GM19023 (cell line): ENCODE measurements around the gene TRAPPC12.

ENCODE experiments used
- ATAC-seq: cut with Tn5 transposase; IDR thresholded peaks from one replicate; pipeline ENCODE4 v1.9.1; 2021; ENCODE audit warnings: mild to moderate bottlenecking, moderate library complexity; ENCODE audit not compliant: unreplicated experiment

TRAPPC12 gene

GRCh38 chr2:3465844-3466481 is 86.5 kb downstream of the TRAPPC12 start:
- ATAC-seq, result no peak

DNA sequence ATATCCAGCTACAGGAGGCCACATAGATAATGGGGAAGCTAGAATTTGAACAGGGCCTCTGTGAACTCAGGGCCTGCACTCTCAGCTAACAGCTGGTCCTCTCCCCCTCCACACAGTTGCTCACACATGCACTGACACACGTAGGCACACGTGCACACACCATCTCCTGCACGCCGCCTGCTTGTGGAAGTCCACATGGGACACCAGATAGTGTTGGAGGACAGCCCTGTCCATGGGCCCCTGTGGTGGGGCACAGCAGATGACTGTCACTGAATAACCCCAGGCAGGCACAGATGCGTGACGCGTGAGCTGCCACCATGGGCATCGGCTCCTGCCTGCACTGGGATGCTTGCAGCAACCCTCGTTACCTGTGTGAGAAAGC is 87.0 kb downstream of the TRAPPC12 start:
- no peak for ATAC-seq

DNA sequence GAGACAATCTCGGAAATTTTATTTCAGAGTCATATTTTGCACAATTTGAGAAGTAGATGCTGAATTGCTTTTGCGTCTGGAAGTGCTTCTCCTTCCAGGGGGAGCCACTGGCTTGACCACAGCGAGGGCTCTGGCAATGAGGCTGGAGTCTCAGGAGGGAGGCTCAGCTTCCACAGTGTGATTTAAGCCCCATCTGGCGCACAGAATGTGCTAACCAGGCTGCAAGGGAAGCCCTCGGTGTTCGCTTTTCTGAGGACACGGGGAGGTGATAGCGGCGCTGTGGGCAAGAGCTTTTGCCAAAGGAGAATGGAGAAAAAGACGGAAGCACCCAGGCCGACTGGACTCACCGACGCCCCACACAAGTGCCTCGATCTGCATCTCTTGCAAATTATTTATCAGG is 87.5 kb downstream of the TRAPPC12 start:
- ATAC-seq, result no peak

GRCh38 chr2:3467654-3468053 is 88.2 kb downstream of the TRAPPC12 start:
- ATAC-seq, result no peak

- ATAC-seq, result no peak
Measured at GRCh38 chr2:3468296-3468988, 88.9 kb downstream of the TRAPPC12 start.

- no peak for ATAC-seq
Measured at GRCh38 chr2:3469486-3469885, 90.0 kb downstream of the TRAPPC12 start.

DNA sequence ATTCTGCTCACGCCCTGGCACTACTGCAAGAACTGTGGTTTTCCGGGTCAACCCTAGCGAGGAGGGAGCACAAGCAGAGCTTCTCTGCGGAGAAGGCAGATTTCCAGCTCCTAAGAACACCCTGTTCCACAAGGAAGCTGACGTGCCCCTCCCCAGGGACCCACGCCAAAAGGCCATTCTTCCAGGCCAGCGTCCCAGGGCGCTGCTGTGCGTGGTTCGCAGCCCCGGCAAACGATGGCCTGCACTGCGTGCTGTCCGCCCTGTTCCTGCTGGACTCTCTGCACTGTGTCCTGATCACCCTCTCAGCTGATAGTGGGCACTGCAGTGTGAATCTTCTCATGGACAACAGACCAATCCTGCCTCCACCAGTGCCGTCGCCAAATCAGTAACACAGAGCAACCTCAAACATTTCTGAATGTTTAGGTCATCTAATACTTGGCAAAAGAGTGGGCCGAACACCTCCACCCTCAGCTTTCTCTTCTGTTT is 90.7 kb downstream of the TRAPPC12 start:
- no peak for ATAC-seq

GRCh38 chr2:3470856-3471737 is 91.6 kb downstream of the TRAPPC12 start:
- no peak for ATAC-seq

DNA sequence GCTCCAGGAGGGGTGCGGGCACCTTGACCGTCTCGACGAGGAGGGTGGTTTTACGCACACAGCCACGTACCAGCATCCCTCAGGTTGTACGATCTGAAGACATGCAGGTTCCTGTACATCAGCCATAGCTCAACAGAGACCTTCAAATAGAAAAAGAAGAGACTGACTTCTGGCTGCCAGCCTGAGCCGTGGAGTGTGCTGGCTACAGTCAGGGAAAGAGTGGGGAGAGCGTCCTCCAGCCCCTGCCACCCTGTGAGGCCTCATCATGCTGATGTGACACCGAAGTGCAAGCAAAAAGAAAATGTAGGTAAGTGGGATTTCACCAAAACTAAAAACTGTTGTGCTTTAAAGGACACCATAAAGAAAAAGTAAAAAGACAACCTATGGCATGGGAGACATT is 92.8 kb downstream of the TRAPPC12 start:
- ATAC-seq, result no peak

DNA sequence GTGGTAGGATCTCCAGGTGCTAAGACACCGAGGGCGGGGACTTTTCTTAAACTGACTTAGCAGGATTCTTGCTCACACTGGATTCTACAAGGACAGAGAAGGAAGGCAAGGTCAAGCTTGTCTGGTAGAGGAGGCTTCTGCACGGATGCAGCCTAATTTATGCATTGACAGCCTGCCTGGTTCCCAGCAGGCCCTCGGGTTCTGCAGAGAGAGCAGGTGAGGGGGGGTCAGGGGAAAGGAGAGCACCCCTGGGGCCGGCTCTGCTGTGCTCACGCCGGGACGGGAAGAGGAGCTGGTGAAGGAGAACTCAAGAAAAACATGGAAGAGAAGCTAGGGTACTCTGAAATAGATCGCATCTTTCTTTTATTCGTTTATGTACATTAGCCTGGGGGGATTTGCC is 93.5 kb downstream of the TRAPPC12 start:
- ATAC-seq, result no peak

DNA sequence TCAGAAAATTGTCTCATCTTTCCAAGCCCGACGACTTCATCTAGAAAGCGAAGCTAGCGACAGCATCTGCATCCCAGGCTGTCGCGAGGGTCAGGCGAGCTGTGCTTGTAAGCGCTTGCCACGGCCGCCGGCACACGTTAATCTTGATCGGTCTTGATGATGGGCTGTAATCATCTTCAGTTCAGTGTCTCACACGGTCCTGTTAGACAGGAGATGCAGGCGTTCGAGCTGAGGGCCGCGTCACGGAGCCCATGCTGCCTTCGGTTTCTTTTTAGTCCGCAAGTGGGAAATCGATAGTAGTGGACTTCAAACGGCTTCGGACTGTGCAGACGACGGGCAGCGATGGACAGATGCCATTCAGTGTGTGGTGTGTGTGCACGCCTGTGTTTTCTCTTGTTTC is 96.3 kb downstream of the TRAPPC12 start:
- ATAC-seq, result no peak

- no peak for ATAC-seq
Measured at GRCh38 chr2:3476321-3476984, 97.0 kb downstream of the TRAPPC12 start.

- no peak for ATAC-seq
Measured at GRCh38 chr2:3476985-3477327, 97.5 kb downstream of the TRAPPC12 start.

DNA sequence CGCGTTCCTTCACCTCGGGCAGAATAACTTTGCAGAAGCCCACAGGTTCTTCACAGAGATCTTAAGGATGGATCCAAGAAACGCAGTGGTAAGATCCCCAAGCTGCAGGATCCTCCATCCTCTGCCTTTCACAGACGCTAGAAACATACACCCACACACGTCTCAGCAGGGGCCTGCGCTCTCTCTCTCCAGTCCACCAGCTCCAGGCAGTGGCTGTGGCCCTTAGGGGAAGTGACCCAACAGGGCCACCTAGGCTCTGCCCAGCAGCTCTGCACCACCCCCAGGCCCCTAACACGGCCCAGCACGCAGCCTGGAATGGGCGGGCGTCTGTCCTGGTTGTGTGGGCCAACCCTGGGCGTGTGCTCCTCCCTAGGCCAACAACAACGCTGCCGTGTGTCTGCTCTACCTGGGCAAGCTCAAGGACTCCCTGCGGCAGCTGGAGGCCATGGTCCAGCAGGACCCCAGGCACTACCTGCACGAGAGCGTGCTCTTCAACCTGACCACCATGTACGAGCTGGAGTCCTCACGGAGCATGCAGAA is 99.4 kb downstream of the TRAPPC12 start:
- ATAC-seq, result no peak

DNA sequence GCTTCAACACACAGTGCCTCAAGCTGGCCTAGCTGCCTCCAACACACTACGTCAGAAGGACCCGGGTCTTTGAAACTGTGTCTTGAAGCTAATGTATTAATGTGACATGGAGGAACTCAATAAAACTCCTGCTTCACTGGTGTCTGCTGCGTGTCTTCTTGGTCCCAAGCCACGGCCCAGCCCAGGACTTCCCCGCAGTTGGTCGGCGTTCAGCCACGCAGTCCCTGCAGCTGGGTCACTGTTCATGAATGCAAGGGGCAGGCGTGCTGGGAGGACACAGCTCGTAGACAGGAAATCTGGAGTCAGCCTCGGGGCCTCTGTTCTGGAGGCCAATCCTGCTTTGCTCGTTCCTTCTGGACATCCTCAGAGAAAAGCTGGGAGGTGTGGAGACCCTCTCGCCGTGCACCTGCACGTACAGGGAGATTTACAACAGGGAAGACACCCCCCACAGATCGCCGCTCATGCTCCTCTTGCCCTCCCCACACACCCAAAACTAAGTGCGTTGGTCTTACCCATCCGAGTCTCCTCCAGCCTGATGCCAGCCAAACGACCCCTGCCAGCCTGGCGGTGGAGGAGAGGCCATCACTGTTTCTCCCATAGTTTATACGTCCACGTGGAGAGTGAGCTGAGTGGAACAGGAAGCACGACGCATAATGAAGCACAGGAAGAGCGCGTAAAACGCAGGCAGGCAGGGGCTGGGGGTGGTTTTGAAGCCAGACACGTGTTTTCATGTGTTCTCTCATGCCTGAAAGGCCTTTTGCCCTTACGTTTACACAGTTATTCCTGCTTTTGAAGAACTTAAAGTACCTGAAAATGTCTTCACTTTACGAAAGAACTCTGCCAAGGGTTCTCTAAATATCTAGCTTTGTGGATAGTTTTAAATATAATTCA is 100.2 kb downstream of the TRAPPC12 start:
- no peak for ATAC-seq

DNA sequence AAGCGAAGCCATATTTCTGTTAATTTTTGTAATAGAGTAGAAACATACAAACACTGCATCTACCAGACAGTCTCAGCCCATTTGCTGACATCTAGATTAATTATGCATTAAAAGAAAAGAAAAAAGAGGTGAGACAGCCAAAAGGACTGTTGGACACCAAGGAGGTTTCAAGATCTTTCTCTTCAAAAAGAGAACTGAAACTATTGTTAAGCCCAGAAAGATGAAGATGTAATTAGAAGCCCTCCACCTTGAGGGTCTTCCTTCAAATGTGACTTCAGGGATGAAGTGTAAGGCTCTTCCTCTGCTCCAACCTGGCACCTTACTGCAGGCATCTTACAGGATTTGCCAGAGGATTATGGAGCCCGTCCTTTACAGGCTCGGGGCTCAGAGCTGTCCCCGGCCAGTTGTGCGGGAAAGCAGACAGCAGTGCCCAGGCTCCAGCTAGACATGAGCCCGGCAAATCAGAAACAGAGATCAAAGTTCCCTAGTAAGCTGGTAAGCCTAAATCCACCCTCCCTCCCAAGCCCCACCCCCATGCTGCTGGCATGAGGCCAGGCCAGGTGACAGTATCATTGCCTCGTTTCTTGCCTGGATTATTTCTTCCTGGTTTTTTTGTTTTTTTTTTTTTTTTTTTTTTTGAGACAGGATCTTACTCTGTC is 101.0 kb downstream of the TRAPPC12 start:
- no peak for ATAC-seq

GRCh38 chr2:3481011-3481400 is 101.5 kb downstream of the TRAPPC12 start:
- no peak for ATAC-seq

DNA sequence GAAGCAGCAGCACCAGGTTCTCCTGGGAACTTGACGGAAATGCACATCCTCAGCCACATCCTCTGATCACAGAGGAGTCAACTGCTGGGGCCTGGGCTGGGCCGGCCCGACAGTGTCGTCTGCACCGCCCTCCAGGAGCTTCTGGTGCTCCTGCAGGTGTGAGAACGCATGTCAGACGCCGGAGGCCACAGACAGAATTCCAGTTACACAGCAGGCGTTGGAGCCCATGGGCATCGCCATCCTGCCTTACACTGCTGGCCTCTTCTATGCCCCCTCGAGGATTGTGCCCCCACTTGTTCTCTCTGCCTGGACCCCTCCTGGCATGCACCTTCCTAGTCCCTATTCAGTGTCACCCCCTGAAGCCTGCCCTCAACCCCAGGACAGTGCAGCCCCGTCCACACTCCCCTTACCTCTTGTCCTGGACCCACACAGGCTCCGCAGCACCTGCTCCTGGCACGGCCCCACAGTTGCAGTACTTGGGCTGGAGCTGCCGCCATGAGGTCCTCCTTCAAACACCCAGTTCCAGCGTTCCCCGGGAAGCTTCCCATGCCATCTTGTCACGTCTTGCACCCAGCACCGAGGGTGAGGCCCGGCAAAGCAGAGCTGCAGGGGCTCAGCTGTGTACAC is 102.4 kb downstream of the TRAPPC12 start:
- no peak for ATAC-seq

DNA sequence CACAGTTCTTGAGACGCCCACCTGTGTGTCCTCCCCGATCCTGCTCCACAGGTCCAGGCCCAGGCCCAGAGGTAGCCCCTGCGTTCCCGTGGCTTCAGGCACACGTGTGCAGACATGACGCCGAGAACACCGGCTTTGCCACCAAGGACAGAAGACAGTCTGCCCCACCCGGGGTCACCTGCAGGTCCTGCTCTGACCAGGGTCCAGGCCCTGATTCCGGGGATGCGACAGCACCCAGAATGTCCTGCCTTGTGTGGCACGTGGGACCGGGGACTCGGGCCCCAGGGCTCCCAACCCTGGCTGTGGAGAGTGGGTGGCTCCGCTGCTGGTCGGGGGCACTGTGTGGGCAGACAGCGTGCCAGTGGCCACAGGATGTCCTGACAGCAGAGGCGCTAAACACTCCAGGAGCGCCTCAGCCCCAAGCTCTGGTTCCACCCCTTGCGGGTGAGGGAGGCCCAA is 102.9 kb downstream of the TRAPPC12 start:
- ATAC-seq, result no peak
